Calu3 (cell line): Measurements from ENCODE around the gene RPL29. TPM values are rescaled to one million over a fixed set of nuclear protein-coding genes. Genes with fewer than 3 reads are reported as not detected.

Experiments used
- BruUV-seq: library from RNA; stranded (reverse); fragments of 400-500 nt; replicated peaks from 2 replicates; lab custom pipeline; 2021; lab: Mats Ljungman, UMichigan
- CTCF ChIA-PET: fragments of 300-600 bp; sonication (Branson Sonifier 250); formaldehyde crosslinking; loops from one replicate; lab custom pipeline; 2022; ENCODE audit warnings: antibody characterized with exemption; lab: Charles Lee
- DNase-seq: peaks from one replicate; pipeline ENCODE4 v3.0.0; 2022
- H3K27ac Mint-ChIP-seq: one replicate; pipeline ENCODE4 v1.8.0; 2022; ENCODE audit warnings: mixed read lengths; ENCODE audit not compliant: unreplicated experiment
- H3K27me3 Mint-ChIP-seq: one replicate; pipeline ENCODE4 v1.8.0; 2022; ENCODE audit warnings: mixed read lengths; ENCODE audit not compliant: unreplicated experiment
- H3K36me3 Mint-ChIP-seq: one replicate; pipeline ENCODE4 v1.8.0; 2022; ENCODE audit warnings: mild to moderate bottlenecking, moderate library complexity, mixed read lengths; ENCODE audit not compliant: insufficient read depth, unreplicated experiment
- H3K4me1 Mint-ChIP-seq: one replicate; pipeline ENCODE4 v1.8.0; 2022; ENCODE audit warnings: mild to moderate bottlenecking, low read depth, mixed read lengths; ENCODE audit not compliant: unreplicated experiment
- H3K4me3 Mint-ChIP-seq: one replicate; pipeline ENCODE4 v1.8.0; 2022; ENCODE audit warnings: mild to moderate bottlenecking, low read depth, moderate library complexity, mixed read lengths; ENCODE audit not compliant: unreplicated experiment
- H3K9me3 Mint-ChIP-seq: one replicate; pipeline ENCODE4 v1.8.0; 2022; ENCODE audit warnings: low read depth, mixed read lengths; ENCODE audit not compliant: unreplicated experiment
- CTCF ChIP-seq: fragments of 200-600 bp; IDR thresholded peaks from one replicate; pipeline ENCODE4 v1.8.0; 2022; ENCODE audit warnings: antibody characterized with exemption; ENCODE audit not compliant: unreplicated experiment
- intact Hi-C: fragments of 100-400 bp; cut with micrococcal nuclease; formaldehyde crosslinking; loops from one replicate; pipeline ENCODE4 v1.10.0; 2022; ENCODE audit not compliant: unreplicated experiment
- total RNA-seq: library from RNA; stranded (reverse); gene quantifications from 2 replicates; pipeline ENCODE4 v1.2.3, GENCODE V29; 2022

Gene RPL29
- total RNA-seq, 1 experiment from 2014 or later: 782 TPM

- no peak for DNase-seq
- H3K27me3 Mint-ChIP-seq: peaks cover 47% of the 10 kb centered on the region
- no peak for TF ChIP-seq CTCF
- no peak overlapping the region for H3K4me3 Mint-ChIP-seq
- CTCF ChIA-PET: no interaction called here
- H3K9me3 Mint-ChIP-seq: no peaks in the 10 kb centered on the region
- BruUV-seq: no TSS peak
- H3K27ac Mint-ChIP-seq: no peak overlapping the region
- intact Hi-C loops: no loop called here
- no peaks in the 10 kb centered on the region for H3K4me1 Mint-ChIP-seq
- H3K36me3 Mint-ChIP-seq: no peaks in the 10 kb centered on the region
Measured at GRCh38 chr3:51954105-51954504, 41.6 kb downstream of the RPL29 start.

GRCh38 chr3:51953445-51953844, 42.2 kb downstream of the RPL29 start:
- no peaks in the 10 kb centered on the region for H3K36me3 Mint-ChIP-seq
- CTCF ChIA-PET: no interaction called here
- intact Hi-C loops: no loop called here
- H3K27ac Mint-ChIP-seq: no peak overlapping the region
- no TSS peak for BruUV-seq
- peaks cover 47% of the 10 kb centered on the region for H3K27me3 Mint-ChIP-seq
- no peaks in the 10 kb centered on the region for H3K4me1 Mint-ChIP-seq
- H3K9me3 Mint-ChIP-seq: no peaks in the 10 kb centered on the region
- no peak for DNase-seq
- TF ChIP-seq CTCF: no peak
- no peak overlapping the region for H3K4me3 Mint-ChIP-seq

GRCh38 chr3:51950899-51951298, 44.8 kb downstream of the RPL29 start:
- DNase-seq: no peak
- H3K4me3 Mint-ChIP-seq: no peak overlapping the region
- H3K4me1 Mint-ChIP-seq: no peaks in the 10 kb centered on the region
- no peaks in the 10 kb centered on the region for H3K36me3 Mint-ChIP-seq
- no TSS peak for BruUV-seq
- no peak overlapping the region for H3K27ac Mint-ChIP-seq
- TF ChIP-seq CTCF: no peak
- peaks cover 47% of the 10 kb centered on the region for H3K27me3 Mint-ChIP-seq
- CTCF ChIA-PET: no interaction called here
- intact Hi-C loops: no loop called here
- H3K9me3 Mint-ChIP-seq: no peaks in the 10 kb centered on the region

GRCh38 chr3:51949121-51949520, 46.6 kb downstream of the RPL29 start:
- H3K4me1 Mint-ChIP-seq: no peaks in the 10 kb centered on the region
- no TSS peak for BruUV-seq
- intact Hi-C loops: no loop called here
- H3K9me3 Mint-ChIP-seq: no peaks in the 10 kb centered on the region
- no peak overlapping the region for H3K4me3 Mint-ChIP-seq
- no peaks in the 10 kb centered on the region for H3K36me3 Mint-ChIP-seq
- no peak for DNase-seq
- no peak overlapping the region for H3K27ac Mint-ChIP-seq
- TF ChIP-seq CTCF: no peak
- peaks cover 34% of the 10 kb centered on the region for H3K27me3 Mint-ChIP-seq
- CTCF ChIA-PET: interaction anchor here (0.6 kb wide), 1 partner anchor 762 kb away, joined by 3 read pairs; no protein-coding TSS in a partner anchor
